SK-N-SH treated with all-trans-retinoic acid at 6 μM for 48 hours (cell line): ENCODE measurements around the gene CD6.

Experiments used
- CREB5 ChIP-seq: fragments of 250-450 bp; sonication (Bioruptor Pico); IDR thresholded peaks from 2 replicates; pipeline ENCODE4 v1.5.1; 2020; ENCODE audit warnings: low read depth, mild to moderate bottlenecking, moderate library complexity
- CSDC2 ChIP-seq: fragments of 250-450 bp; sonication (Bioruptor Pico); IDR thresholded peaks from 2 replicates; pipeline ENCODE4 v1.5.0; 2020; ENCODE audit warnings: mild to moderate bottlenecking, moderate library complexity

- no peak for TF ChIP-seq CSDC2 (CRISPR knock-in tag)
- no peak for TF ChIP-seq CREB5 (CRISPR knock-in tag)
Measured at GRCh38 chr11:60931917-60932316, 39.6 kb upstream of the CD6 start.
